Suprapubic skin (tissue), 4 donors: ENCODE data around the gene MFF. TPM values are rescaled to one million over a fixed set of nuclear protein-coding genes. Genes with fewer than 3 reads are reported as not detected.

ENCODE experiments used
- DNase-seq, 2 donors: peaks; one replicate each; pipeline ENCODE4 v3.0.0-alpha.2; 2019; ENCODE audit warnings: low spot score in 2 of 2
- H3K27ac ChIP-seq: fragments of 200-600 bp; sonication (generic); one replicate; pipeline ENCODE4 v1.5.1; 2019
- H3K27me3 ChIP-seq: fragments of 200-600 bp; sonication (generic); one replicate; pipeline ENCODE4 v1.5.1; 2019
- H3K36me3 ChIP-seq: fragments of 200-600 bp; sonication (generic); one replicate; pipeline ENCODE4 v1.5.1; 2019
- H3K4me1 ChIP-seq: fragments of 200-600 bp; sonication (generic); one replicate; pipeline ENCODE4 v1.5.1; 2019
- H3K4me3 ChIP-seq: fragments of 200-600 bp; sonication (generic); one replicate; pipeline ENCODE4 v1.5.1; 2019; ENCODE audit warnings: mild to moderate bottlenecking
- H3K9me3 ChIP-seq: fragments of 200-600 bp; sonication (generic); one replicate; pipeline ENCODE4 v1.5.1; 2019
- EP300 ChIP-seq: sonication (generic); formaldehyde crosslinking; IDR thresholded peaks from one replicate; pipeline ENCODE4 v1.6.1; 2017; ENCODE audit warnings: antibody characterized with exemption
- POLR2A ChIP-seq, 2 donors: fragments of 450-650 bp; IDR thresholded peaks; one replicate each; pipeline ENCODE4 v1.6.1; 2017; ENCODE audit warnings: antibody characterized with exemption in 2 of 2, mild to moderate bottlenecking in 2 of 2, moderate library complexity in 2 of 2
- POLR2AphosphoS5 ChIP-seq, 3 donors: sonication (generic); formaldehyde crosslinking; IDR thresholded peaks; one replicate each; pipeline ENCODE4 v1.6.1; 2017; ENCODE audit warnings: antibody characterized with exemption in 3 of 3
- WGBS: methylation state at CpG from one replicate; pipeline ENCODE4 v1.1.5; 2018; 5-methylcytosine and 5-hydroxymethylcytosine counted together
- total RNA-seq, 4 donors: library from RNA; depleted of rRNA; stranded (reverse); fragments of >200 nt; gene quantifications; one replicate each; pipeline ENCODE4 v1.1.0, GENCODE V29; 2016
- TF ChIP-seq, protein P1 (sequence below), 2 donors: fragments of 200-600 bp in 1 of 2; fragments of 450-650 bp in 1 of 2; sonication (generic) in 1 of 2; IDR thresholded peaks; one replicate each; pipeline ENCODE4 v1.5.1; 2016 to 2019; ENCODE audit warnings: antibody characterized with exemption in 2 of 2, mild to moderate bottlenecking in 1 of 2, moderate library complexity in 1 of 2

MFF gene, protein sequence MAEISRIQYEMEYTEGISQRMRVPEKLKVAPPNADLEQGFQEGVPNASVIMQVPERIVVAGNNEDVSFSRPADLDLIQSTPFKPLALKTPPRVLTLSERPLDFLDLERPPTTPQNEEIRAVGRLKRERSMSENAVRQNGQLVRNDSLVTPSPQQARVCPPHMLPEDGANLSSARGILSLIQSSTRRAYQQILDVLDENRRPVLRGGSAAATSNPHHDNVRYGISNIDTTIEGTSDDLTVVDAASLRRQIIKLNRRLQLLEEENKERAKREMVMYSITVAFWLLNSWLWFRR
- 100 to 1,000 TPM in 2 of 4 donors, 10 to 100 TPM in 2; 89.8 to 157 (median 103) TPM for total RNA-seq

DNA sequence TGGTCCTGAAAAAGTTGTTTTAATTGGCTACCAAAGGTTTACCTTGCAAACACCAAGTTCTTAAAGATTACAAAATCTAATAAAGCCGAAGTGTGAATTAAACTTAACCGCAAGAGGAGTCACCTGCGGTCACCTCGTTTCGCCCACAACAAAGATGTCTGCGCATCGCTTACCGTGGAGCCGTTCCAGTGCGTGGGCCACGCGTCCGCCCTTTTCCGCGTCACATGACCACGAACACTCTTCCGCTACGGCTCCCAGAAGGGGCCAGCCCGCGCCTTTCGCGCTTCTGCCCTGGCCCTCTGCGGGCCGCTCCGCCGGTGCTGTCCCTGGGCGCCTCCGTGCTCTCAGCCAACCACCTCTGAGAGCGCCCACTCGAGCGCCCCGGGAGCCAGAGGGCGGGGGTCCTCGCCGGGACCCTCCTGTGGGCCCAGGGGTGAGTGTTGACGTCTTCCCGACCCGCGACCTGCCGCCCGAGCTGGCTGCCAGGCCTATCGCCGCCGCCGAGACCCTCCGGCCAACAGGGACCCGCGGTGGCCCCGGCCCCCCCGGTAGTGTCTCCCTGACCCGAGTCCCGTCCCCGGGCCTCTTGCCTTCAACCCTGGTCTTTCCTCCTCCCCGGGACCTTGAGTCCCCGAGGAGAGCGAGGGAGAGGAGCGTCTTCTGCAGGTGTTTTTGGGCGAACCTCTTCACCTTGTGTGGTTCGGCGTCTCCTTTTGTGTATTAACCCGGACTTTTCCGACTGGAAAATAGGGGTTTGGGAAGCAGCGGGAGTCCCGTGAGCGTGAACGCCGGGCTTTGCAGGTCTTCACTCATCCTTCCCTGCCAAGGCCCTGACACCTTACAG lies at the start of gene MFF:
Gene MFF (plus strand): TSS at position 257 of the 844 bp plus-strand sequence. CDS start 5,415 bp downstream, outside the sequence.
- H3K9me3 ChIP-seq = no peaks in the 10 kb centered on the region
- 0% methylated on average over 18 of the region's 67 CpGs for WGBS
- DNase-seq = peak; percentile 94 to 96
- H3K36me3 ChIP-seq = no peaks in the 10 kb centered on the region
- H3K4me3 ChIP-seq = peak within 1 kb of the TSS; percentile 63
- peak within 1 kb of the TSS; percentile 80 for H3K27ac ChIP-seq
- H3K27me3 ChIP-seq = no peaks in the 10 kb centered on the region
- peaks cover 27% of the 10 kb centered on the region for H3K4me1 ChIP-seq
- TF ChIP-seq POLR2AphosphoS5 (IDR thresholded peaks at IDR 0.05) (peak; percentile 43 to 99 (median 80)), POLR2A (IDR thresholded peaks at IDR 0.05) (peak; percentile 14 to 53), EP300 (no peak)
- TF ChIP-seq, protein P1, sequence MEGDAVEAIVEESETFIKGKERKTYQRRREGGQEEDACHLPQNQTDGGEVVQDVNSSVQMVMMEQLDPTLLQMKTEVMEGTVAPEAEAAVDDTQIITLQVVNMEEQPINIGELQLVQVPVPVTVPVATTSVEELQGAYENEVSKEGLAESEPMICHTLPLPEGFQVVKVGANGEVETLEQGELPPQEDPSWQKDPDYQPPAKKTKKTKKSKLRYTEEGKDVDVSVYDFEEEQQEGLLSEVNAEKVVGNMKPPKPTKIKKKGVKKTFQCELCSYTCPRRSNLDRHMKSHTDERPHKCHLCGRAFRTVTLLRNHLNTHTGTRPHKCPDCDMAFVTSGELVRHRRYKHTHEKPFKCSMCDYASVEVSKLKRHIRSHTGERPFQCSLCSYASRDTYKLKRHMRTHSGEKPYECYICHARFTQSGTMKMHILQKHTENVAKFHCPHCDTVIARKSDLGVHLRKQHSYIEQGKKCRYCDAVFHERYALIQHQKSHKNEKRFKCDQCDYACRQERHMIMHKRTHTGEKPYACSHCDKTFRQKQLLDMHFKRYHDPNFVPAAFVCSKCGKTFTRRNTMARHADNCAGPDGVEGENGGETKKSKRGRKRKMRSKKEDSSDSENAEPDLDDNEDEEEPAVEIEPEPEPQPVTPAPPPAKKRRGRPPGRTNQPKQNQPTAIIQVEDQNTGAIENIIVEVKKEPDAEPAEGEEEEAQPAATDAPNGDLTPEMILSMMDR (IDR thresholded peaks at IDR 0.05) = no peak

DNA sequence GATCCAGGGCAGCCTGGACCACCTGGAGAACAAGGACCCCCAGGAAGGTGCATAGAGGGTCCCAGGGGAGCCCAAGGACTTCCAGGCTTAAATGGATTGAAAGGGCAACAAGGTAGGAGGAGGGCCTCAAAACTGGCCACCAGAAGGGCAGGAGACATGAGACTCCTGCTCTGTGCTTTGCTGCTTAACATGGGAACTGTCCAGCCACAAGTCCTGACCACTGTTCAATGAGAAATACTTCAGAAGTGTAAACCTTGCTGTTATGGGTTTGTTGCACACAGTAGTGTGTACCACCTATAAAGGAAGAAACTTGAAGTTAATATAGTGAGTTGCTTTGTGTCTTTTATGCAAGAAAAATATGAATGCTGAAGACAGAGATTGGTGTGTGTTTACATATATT lies 44.2 kb upstream of the MFF start:
- no peaks in the 10 kb centered on the region for H3K27me3 ChIP-seq
- DNase-seq = no peak
- no peaks in the 10 kb centered on the region for H3K36me3 ChIP-seq
- no peak overlapping the region for H3K4me3 ChIP-seq
- no peak for TF ChIP-seq POLR2AphosphoS5 (IDR thresholded peaks at IDR 0.05)
- TF ChIP-seq EP300 = no peak
- TF ChIP-seq POLR2A (IDR thresholded peaks at IDR 0.05) = no peak
- TF ChIP-seq, protein P1 (IDR thresholded peaks at IDR 0.05) = no peak
- H3K4me1 ChIP-seq = no peaks in the 10 kb centered on the region
- H3K9me3 ChIP-seq = no peaks in the 10 kb centered on the region
- no peak overlapping the region for H3K27ac ChIP-seq

DNA sequence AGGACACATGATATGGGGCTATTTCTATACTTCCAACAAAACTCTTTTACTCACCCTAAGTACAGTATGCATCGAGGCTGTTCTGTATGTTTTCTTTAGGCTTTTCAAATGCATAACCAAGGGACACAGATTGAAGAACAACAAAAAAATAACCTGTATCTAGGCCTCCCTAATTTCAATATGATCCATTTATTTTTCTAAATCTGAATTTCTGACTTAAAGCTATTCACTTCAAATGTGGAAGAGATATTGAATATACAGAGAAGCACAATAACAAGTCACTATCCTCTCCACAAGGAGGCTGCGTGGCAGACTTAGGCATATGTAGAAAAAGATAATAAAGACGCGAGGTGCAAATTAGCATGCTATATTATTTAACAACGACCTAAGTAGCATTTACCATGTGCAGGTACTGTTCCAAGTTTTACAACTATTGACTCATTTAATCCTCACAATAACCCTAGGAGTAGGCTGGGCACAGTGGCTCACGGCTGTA lies 39.3 kb upstream of the MFF start:
- Histone ChIP-seq H3K4me1 (no peaks in the 10 kb centered on the region), H3K4me3 (no peak overlapping the region), H3K9me3 (no peaks in the 10 kb centered on the region), H3K36me3 (no peaks in the 10 kb centered on the region), H3K27me3 (no peaks in the 10 kb centered on the region), H3K27ac (no peak overlapping the region)
- DNase-seq = no peak
- 88% methylated on average over 6 of the region's 6 CpGs for WGBS
- TF ChIP-seq POLR2A (IDR thresholded peaks at IDR 0.05) = no peak
- no peak for TF ChIP-seq POLR2AphosphoS5 (IDR thresholded peaks at IDR 0.05)
- TF ChIP-seq, protein P1 (IDR thresholded peaks at IDR 0.05) = no peak

DNA sequence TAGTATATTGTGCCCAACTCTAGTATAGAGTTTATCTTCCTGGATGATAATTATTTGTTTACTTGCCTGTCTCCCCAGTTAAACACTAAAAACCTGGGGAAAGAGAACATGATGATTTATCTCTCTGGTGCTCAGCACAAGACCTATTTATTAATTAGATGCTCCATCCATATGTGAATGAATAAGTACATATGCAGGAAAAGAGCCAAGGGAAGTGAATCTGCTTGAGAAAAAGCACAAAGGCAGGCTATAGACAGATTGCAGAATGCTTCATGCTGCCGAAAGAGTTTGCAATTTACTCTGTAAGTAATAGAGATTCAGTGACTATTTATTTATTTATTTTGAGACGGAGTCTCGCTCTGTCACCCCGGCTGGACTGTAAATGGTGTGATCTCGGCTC lies 37.3 kb upstream of the MFF start:
- no peak overlapping the region for H3K27ac ChIP-seq
- WGBS = 89% methylated on average over 5 of the region's 5 CpGs
- DNase-seq = no peak
- no peaks in the 10 kb centered on the region for H3K27me3 ChIP-seq
- H3K9me3 ChIP-seq = no peaks in the 10 kb centered on the region
- no peaks in the 10 kb centered on the region for H3K36me3 ChIP-seq
- TF ChIP-seq, protein P1 (IDR thresholded peaks at IDR 0.05) = no peak
- no peak for TF ChIP-seq POLR2AphosphoS5 (IDR thresholded peaks at IDR 0.05)
- TF ChIP-seq POLR2A (IDR thresholded peaks at IDR 0.05) = no peak
- no peak for TF ChIP-seq EP300
- H3K4me3 ChIP-seq = no peak overlapping the region
- no peaks in the 10 kb centered on the region for H3K4me1 ChIP-seq

DNA sequence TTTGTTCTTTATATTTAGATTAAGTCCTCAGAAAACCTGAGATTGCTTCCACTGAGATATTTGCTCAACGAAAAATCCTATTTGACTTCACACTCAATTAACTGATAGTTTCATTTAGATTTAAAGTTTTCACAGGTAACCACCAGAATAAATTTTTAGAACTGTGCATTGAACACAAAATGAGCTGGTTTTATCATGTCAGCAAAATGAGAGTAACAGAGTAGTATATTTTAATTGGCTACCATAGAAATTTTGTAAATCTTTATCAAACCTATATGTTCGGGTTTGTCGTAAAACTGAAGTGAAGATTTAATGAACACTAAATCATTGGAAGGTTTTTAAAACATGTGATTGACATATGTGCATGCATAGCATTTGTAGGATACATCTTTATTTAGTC lies 32.7 kb upstream of the MFF start:
- no peak for TF ChIP-seq POLR2A (IDR thresholded peaks at IDR 0.05)
- no peak for TF ChIP-seq POLR2AphosphoS5 (IDR thresholded peaks at IDR 0.05)
- TF ChIP-seq EP300 = no peak
- TF ChIP-seq, protein P1 (IDR thresholded peaks at IDR 0.05) = no peak
- Histone ChIP-seq H3K4me1 (no peaks in the 10 kb centered on the region), H3K9me3 (no peaks in the 10 kb centered on the region), H3K36me3 (no peaks in the 10 kb centered on the region), H3K27ac (no peak overlapping the region), H3K27me3 (no peaks in the 10 kb centered on the region), H3K4me3 (no peak overlapping the region)
- 79% methylated on average over 3 of the region's 3 CpGs for WGBS
- DNase-seq = no peak
